Measurements from ENCODE around the gene CDH22. TPM values are rescaled to one million over a fixed set of nuclear protein-coding genes. Genes with fewer than 3 reads are reported as not detected.

CDH22 gene
- total RNA-seq, 1 donor from 2014 or later, result not detected

DNA sequence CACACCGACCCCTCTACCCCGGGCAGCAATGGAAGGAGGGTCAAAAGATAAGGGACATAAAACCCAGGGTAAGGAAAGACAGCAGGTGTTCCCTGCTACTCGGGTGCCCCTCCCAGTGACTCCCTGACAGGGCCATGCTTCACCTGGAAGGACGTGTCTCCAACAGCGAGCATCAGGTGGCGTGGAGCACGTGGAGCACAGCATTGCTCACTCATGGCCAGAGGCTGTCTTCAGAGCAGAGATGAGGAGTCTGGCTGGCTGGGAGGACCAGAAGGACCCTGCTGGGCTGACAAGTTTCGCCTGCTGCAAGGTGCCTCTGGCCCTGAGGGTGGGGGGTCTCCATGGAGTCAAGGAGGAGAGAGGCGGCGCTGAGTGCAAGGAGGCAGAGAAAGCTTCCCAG, 15.3 kb upstream of the CDH22 start:
- intact Hi-C loops (cut with micrococcal nuclease), result no loop called here

DNA sequence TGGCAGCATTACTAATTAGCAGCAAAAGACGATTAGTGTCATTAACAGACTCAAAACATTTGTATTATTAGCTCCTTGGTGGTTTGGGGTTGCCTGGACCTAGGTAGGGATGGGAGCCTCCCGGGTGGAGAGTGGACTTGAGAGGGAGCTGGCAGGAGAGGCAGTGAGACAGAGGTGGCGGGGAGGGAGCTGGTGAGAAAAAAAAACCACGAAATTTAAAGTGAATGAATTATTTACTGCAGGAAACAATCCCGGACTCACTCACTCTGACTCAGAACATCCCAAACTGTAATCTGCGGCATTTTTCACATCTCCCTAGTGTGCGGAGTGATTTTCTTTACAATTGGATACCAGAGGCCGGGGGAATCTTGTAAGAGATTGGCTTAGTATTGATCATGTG, 14.3 kb upstream of the CDH22 start:
- intact Hi-C loops (cut with micrococcal nuclease), result no loop called here

DNA sequence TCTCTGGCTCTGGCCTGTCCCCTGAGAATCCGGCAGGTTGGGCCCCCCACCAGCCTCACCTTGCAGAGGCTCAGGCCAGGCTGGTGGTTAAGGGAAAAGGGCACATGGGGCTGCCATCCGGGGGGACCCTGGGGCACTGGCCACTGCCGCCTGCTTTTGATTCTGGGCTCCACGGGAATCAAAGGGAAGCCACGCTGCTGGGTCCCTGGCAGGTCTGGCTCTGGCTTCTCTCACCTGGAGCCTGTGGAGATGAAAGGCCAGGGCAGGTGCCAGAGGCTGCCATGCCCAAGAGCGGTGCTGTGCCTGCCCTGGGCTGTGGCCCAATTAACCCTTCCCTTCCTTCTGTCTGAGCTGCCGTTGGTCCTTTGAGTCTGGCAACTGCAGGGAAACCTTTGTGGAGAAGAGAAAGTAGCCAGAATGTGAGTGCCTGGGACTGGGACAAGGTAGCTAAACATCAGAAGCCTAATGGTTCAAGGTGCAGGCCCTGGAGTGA, 9.4 kb upstream of the CDH22 start:
- intact Hi-C loops (cut with micrococcal nuclease), result no loop called here

DNA sequence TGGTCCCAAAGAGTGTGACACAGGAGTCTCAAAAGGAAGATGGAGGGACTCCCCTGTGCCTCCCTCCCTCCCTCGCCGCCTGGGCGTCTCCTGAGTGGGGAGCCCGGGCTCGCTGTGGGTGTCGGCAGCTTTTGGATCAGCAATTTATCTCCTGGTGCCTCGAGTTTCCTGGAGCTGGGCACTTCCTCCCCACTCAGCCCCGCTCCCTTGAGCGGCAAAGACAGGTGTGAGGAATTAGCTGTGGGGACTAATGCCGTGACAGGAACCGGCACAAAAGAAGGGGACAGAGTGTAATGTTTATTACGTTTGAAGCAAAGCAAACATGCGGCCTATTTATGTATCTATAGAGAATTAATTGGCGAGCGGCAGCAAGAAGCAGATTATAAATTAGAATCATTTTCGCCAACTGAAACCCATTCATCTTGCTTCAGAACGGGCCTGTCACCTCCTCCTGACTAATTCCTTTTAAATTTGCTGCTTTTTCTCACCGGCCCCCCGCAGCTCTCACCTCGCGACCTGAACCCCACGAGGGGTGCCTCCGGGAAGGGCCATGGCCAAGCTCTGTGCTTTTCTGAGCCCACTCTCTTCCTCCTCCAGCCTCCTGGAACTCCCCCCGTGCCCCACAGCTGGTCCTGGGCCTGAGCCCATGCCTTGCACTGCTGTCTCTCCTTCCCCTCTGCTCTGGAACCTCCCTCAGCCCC, 8.8 kb upstream of the CDH22 start:
- intact Hi-C loops (cut with micrococcal nuclease), result no loop called here

DNA sequence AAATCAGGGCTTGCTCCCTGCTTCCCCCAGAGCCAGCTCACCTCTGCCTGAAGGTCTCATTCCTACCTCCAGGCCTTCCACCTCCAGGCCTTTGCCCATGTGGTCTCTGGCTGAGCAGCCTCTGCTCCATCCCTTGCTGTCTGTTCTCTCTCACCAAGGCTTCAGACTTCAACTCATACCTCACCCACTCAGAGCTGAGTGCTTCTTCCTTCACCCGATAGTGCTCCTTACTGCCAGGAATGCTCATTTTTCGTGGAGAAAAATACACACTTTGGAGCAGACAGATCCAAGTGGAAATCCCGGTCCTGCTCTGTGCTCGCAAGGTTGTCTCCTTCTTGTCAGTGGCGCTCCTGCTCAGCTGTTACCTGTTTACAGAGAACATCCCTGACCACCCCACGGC, 7.0 kb upstream of the CDH22 start:
- intact Hi-C loops (cut with micrococcal nuclease), result no loop called here

DNA sequence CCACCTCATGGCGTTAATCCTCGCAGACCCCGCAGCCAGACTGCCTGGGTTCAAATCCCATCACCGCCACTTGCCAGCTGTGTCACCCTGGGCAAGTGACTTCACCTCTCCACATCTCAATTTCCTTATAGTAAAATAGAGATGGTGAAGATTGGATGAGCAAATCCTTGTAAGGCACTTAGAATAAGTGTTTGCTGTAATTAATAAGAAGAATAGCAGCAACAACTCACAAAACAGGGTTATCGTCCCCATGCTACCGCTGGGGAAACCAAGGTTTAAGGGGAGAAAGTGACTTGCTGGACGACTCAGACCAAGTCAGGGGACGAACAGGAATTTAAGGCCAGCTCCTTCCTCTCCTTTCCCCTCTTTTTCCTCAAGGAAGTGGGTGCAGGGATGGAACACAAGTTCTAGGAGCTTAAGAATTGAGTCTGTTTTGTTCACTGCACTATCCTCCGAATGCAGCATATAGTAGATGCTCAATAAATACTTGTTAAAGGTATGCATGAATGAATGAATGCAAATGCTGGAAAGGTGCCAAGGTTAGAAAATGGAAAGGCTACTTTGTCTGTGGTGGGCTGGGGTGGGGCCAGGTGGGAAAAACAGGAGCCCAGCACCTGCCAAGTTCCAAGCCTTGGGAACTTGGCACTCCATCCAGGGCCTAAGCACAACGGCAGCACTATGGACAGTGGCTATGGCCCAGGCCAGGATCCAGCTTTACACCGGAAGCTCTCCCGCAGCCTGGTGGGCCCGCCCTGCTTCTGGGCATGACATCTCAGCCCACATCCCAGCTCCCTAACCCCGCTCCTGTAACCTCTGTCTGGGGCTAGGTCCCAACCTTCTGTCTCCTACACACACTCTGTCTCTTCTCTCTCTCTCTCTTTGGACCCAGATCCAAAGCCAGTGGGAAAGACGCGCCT, 4.9 kb upstream of the CDH22 start:
- intact Hi-C loops (cut with micrococcal nuclease), result no loop called here

DNA sequence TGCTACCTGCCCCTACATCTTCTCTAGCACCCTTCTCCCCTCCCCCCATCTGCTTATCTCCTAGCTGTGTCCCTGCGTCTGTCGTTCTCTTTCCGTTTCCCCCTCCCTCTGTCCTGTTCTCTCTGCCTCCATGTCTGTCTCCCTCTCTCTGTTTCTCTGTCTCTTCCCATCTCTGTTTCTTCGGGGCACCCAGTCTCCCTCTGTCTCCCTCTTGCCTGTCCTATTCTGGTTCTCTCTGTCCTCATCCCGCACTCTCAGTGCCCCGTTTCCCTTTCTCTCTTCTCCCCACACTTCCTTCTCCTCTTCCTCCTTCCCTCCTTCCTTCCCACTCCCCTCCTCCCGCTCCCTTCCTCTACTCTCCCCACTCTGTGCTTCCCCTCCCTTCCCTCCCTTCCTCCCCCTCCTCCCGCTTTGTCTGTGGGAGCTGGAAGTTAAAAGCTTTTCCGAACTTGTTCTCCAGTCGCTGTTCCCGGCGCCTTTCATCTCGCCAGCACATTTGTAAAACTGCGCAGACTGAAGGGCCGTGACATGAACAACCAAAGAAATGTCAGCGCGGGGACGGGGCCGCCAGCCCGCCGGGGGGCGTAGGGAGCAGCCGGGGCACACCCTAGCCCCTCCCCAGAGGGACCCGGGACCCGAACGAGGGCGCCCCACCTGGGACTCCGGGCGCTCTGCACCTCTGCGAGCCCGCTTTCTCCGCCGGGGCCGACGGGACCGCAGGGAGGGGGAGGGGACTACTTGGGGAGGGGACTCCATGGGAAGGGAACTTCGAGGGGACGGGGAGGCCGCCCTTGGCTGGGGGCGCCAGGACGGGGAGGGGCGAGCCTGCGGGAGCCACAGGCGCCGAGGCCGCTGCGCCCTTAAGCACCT, 4.0 kb upstream of the CDH22 start:
- intact Hi-C loops (cut with micrococcal nuclease), result no loop called here

DNA sequence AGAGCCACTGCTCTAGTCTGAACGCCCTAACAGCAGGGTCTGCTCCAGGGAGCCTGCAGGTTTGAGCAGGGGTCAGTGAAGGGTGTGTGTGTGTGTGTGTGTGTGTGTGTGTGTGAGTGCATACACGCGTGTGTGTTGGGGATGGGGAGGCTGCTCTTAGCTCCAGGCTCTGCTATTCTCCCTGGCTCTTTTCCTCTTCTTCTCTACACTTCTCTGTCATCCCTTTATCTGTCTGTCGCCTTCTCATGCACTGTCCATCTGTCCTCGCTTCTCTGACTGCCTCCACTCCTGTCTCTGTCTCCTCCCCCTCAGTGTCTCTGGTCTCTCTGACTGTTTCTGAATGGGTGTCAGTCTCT, 3.4 kb upstream of the CDH22 start:
- intact Hi-C loops (cut with micrococcal nuclease), result no loop called here

DNA sequence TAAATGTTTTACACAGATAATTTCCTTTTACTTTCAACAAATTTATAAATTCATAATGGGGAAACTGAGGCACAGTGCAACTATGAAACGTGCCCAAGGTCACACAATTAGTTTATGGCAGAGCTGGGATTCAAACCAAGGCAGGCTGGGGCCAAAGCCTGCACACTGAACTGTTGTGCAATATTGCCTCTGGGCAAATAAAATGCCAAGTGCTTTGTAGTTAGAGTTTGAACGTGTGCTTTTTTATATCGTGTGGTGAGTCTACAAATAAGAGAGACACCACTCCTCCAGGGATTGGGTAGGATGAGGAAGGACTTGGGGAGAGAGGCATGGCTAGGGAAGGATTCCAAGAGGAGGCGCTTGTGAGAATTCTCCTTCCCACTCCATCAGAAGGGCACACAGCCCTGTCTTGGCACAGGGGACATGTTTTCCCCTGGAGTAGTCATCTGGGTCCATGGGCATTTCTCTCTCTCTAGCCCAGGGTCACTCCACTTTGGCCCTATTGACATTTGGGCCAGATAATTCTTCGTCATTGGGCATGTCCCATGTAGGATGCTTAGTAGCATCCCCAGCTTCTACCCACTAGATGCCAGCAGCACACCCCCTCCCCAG, 2.8 kb upstream of the CDH22 start:
- intact Hi-C loops (cut with micrococcal nuclease), result no loop called here

DNA sequence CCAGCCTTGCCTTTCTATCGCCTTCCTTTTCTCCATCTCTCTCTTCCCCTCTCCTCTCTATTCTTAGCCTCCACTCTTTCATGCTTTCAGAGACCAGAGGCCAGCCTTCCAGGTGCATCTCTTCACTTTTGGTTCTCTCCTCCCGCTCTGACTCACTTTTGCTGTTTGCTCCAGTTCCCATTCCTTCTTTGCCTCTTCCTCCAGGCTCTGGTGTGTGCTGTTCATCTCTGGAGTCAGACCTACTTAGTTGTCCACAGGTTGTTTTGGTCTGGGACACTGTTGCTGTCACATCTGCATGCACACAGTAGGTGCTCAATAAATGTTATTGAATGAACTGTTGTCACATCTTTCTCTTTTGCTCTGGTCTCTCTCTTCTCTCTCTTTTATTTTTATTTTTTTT, 1.6 kb upstream of the CDH22 start:
- intact Hi-C loops (cut with micrococcal nuclease), result loop anchor here (5.0 to 10.0 kb wide), 2 partner anchors 52 to 375 kb away; partner anchors contain the start of gene TP53RK

DNA sequence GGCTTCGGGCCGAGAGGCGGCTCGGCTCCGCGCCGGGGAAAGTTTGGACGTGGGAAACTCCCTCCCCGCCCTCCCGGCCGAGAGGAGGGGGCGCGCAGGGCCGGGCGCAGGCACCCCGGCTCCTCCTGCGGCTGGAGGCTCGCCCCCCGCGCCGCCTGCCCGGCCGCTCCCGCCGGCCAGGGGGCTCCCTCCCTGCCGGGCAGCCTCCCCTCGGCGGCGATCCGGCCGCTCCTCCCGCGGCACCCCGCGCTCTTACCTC, 370 bp downstream of the CDH22 start:
- intact Hi-C loops (cut with micrococcal nuclease), result loop anchor here (1.0 to 10.0 kb wide), 5 partner anchors 41 to 377 kb away; partner anchors contain the start of gene TP53RK

DNA sequence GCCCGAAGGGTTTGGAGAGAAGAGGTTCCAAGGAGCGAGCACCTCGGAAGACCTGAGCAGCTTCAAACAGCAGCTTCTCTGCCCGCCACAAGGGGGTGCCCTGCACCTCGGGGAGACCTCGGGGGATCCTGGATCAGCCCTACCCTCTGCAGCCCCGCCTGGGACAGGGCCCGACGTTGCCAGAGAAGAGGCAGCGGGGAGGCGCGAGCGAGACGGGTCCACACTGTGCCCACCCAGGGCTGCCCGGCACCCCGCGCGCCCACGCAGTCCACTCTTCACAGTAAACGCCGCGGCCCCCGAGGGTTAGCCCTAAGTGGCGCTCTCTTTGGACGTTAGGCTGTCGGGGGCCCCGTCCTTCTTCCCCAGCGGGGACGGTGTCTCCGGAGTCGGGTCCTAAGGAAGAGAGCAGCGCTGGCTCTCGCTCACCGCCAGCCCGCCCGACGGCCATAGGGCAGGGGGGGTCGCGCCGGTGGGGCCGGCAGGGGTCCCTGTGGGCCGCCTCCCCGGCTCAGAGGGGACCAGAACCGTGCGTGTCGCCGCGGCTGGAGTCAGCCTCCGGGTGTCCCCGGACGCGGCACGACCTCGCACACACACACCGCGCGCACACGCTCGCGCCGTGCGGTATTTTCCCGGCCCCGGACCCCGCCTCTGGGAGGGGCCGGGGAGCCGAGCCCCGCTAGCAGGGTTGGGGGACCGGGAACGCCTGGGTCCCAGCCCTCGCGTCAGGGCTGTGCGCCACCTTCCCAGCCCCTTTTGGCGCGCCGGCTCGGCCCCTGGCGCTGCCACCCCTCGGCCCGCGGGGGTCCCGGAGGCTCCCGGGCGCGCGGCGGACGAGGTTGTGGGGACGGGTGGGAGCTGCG, 929 bp downstream of the CDH22 start:
- intact Hi-C loops (cut with micrococcal nuclease), result loop anchor here (1.0 to 10.0 kb wide), 5 partner anchors 42 to 377 kb away; partner anchors contain the start of gene TP53RK

DNA sequence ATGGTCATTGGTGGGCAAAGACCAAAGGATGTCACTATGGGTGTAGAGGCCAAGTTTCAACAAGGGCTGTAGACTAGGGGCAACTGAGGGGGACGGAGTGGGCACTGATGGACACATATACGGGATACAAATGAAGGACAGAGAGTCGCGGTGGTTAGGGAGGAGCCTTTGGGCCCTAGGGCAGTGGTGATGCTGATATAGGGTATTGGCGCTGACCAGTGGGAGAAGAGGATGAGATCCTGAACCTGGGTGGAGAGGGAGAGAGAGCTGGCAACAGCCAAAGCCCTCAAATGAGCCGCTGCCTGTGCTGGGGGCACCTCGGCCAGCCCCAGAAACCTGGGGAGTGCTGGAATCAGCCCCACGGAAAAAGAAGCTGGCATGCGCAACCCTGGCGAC, 1.6 kb downstream of the CDH22 start:
- intact Hi-C loops (cut with micrococcal nuclease), result loop anchor here (1.0 to 10.0 kb wide), 5 partner anchors 43 to 378 kb away; partner anchors contain the start of gene TP53RK

DNA sequence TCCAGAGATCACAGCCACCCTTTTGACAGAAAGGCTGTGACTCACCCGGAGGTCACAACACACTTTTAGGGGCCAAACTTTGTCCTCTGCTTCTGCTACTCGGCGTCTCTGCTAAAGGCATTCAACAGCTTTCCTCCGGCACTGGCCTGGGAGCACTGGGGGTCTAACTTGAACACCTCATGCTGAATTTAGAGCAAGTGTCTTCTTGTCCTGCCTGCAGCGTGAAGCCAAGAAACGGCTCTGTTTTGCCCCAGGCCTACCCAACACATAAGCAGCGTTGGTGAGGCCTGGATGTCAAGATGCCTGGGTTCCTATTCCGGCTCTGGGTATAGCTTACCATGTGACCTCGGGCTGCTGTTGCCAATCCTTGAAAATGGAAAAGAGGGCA, 2.3 kb downstream of the CDH22 start:
- intact Hi-C loops (cut with micrococcal nuclease), result loop anchor here (5.0 to 10.0 kb wide), 2 partner anchors 56 to 379 kb away; partner anchors contain the start of gene TP53RK

DNA sequence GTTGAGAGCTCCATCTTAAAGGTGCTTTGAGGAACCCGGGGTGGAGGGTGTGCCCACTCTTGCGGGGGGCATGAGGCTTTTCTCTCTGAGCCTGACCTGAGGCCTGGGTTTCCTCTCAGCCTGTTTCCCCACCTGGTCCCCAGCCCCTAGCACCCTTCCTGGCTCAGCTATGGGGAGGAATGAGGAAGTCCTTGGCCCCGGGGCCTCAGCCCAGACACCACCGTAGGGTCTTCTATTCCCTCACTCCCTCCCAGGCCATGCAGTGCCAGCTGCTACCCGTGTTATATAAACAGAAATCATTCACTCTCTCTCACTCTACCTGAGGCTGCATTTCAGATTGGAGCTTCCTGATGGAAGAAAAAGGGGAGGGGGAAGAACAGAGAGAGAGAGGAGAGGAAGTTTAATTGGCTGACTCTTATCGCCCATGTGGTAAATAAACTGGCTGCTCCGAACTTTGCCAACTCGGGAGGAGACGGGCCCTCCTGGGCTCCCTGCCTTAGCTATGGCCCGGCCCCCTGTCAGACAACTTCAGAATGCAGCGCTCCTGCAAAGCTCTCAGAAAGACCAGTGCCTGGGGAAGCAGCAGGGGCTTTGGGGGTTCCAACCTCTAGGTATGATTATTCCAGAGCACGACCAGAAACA, 2.8 kb downstream of the CDH22 start:
- intact Hi-C loops (cut with micrococcal nuclease), result loop anchor here (5.0 to 10.0 kb wide), 2 partner anchors 57 to 379 kb away; partner anchors contain the start of gene TP53RK

DNA sequence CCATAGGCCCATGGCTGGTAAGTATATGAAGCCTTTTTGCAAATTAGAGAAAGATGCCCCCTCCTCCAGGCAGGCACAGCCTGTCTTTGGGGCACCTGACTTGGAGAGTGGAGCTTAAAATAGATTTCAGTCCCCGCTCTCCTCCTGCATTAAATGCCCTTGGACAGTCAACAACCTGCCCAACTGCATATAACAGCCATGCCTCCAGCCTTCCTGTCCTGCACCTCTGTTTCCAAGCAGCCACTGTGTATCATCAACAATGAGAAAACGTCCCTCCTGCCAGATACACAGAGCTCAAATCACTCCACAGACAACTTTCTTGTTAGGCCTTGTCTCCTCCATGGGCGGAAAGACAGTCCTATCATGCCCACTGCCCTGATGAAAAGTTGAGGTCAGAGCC, 3.4 kb downstream of the CDH22 start:
- intact Hi-C loops (cut with micrococcal nuclease), result loop anchor here (5.0 to 10.0 kb wide), 2 partner anchors 57 to 380 kb away; partner anchors contain the start of gene TP53RK

DNA sequence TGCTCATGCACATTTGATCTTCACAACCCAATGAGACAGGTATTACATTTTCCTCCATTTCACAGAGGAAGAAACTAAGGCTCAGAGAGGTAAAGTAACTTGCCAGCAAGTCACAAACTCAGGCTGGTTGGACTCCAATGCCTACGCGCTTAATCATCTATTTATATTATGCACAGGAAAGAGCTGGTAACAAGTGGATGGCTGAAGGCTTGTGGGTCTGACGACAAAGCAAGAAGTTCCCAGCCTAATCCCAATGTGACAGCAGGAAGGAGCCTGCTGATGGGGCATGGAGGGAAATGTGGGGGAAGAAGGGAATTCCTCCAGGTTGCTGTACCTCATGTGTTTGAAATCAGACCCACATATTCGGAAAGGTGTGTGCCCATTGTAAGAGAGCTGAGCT, 3.9 kb downstream of the CDH22 start:
- intact Hi-C loops (cut with micrococcal nuclease), result loop anchor here (10.0 kb wide), 1 partner anchor 380 kb away; the partner anchor contains the start of gene TP53RK

DNA sequence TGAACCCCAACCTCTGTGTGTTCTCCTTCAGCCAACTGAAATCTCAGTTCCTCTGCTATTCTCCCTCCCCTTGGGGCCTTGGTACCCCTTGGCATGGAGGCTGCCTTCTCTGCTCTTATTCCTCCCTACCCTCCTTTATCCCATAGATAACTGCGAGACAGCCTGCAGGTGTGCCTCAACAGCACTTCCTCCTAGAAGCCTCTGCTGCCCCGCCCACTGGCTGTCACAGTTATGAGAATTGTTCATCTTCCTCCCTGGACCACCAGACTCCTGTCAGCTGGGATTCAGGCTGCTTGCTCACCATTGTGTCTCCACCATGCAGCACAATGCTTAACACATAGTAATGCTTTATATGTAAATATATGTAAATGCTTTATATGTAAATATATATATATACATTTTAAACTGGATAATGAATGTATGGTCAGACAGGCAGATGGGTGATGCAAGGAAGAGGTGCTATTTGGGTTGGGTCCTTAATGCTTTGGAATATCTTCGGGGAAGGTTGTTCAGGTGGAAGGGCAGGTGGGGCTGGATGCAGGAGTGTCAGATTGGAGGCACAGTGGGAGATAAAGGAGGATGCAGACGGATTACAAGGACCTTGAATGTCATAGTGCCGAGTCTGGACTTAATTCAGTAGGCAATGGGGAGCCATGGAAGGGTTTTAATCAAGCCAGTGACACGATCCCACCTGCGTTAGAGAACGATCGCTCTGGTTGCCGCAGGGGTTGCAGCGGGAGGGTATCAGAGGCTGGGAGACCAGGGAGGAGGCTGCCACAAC, 4.9 kb downstream of the CDH22 start:
- intact Hi-C loops (cut with micrococcal nuclease), result loop anchor here (10.0 kb wide), 1 partner anchor 381 kb away; the partner anchor contains the start of gene TP53RK

All from T-helper 2 cell treated with Interferon-gamma antibody and Interleukin-4, amounts not matched to agents 100 ng/mL and 5 ng/mL, for 36 hours (primary cell).